ENCODE data around the gene OR52H1.

OR52H1 gene

DNA sequence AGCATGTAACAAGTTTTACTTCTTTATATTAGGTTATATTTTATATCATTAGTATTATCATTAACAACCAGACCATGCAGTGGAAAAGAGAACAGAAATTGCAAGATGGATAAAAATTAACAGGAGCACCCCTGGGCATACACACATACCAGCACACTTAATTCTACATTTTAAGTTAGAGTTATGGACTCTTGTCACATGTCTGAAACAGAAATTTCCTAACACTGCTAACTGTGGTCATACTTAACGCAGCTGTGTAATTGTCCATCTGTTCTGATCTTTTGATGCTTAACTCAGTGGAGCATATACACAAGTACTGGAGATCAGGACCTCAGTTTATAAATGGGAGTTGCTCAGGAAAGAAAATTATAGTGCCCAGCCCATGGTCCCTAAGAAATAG, 358 bp downstream of the OR52H1 start:
- no peaks in the 10 kb centered on the region for H3F3A ChIP-seq (ENCODE audit: low read depth)

DNA sequence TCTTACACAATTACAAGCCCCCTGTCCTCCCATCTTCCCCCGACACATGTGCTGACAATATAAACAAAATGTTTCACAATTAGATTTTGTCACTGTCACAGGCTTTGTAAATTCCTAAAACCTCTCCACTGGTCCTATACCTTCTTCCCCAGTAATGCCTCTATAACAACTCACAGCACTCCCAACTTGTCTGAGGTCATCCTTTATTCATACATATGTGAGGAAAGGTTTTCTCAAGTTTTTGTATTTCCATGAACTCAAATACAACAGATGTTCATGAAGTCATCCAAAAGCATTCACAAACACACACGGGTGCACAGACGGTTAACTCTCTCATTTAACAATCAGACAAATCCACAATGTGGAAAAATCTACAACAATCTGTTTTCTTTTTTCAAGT, 1.9 kb downstream of the OR52H1 start:
- H3K27me3 ChIP-seq (ENCODE audit: insufficient read depth, low read length, poor library complexity, severe bottlenecking) = no peaks in the 10 kb centered on the region
- no peak overlapping the region for H3K4me2 ChIP-seq (ENCODE audit: low read depth, low read length, poor library complexity, severe bottlenecking)
- no peak overlapping the region for H3K9ac ChIP-seq (ENCODE audit: low read depth, low read length, poor library complexity, severe bottlenecking)
- TF ChIP-seq EZH2phosphoT487 (IDR thresholded peaks at IDR 0.05; ENCODE audit: borderline replicate concordance) = no peak
- TF ChIP-seq, protein P1, sequence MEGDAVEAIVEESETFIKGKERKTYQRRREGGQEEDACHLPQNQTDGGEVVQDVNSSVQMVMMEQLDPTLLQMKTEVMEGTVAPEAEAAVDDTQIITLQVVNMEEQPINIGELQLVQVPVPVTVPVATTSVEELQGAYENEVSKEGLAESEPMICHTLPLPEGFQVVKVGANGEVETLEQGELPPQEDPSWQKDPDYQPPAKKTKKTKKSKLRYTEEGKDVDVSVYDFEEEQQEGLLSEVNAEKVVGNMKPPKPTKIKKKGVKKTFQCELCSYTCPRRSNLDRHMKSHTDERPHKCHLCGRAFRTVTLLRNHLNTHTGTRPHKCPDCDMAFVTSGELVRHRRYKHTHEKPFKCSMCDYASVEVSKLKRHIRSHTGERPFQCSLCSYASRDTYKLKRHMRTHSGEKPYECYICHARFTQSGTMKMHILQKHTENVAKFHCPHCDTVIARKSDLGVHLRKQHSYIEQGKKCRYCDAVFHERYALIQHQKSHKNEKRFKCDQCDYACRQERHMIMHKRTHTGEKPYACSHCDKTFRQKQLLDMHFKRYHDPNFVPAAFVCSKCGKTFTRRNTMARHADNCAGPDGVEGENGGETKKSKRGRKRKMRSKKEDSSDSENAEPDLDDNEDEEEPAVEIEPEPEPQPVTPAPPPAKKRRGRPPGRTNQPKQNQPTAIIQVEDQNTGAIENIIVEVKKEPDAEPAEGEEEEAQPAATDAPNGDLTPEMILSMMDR (conservative IDR thresholded peaks at IDR 0.05; ENCODE audit: low read length) = no peak
- no peak overlapping the region for H2AFZ ChIP-seq (ENCODE audit: low read length)
- H3K9me3 ChIP-seq (ENCODE audit: insufficient read depth, low read depth, low read length) = no peaks in the 10 kb centered on the region
- H3K79me2 ChIP-seq (ENCODE audit: insufficient read depth, low read length) = no peaks in the 10 kb centered on the region
- no peaks in the 10 kb centered on the region for H3K9me2 ChIP-seq (replicated peaks; ENCODE audit: low read depth, low read length)
- H3F3A ChIP-seq (ENCODE audit: low read depth) = no peaks in the 10 kb centered on the region
- no peaks in the 10 kb centered on the region for H3K36me3 ChIP-seq (ENCODE audit: insufficient read depth, low read length)
- no peaks in the 10 kb centered on the region for H3K4me1 ChIP-seq (ENCODE audit: insufficient read depth, low read length, poor library complexity, severe bottlenecking)
- H4K20me1 ChIP-seq (ENCODE audit: insufficient read depth, low read length, poor library complexity, severe bottlenecking) = no peaks in the 10 kb centered on the region
- H3K4me3 ChIP-seq (ENCODE audit: low read length, poor library complexity, severe bottlenecking) = no peak overlapping the region

More for the DNA sequence above, 358 bp downstream of the OR52H1 start:
- Histone ChIP-seq H3K27me3 (ENCODE audit: insufficient read depth, low read length, poor library complexity, severe bottlenecking) (no peaks in the 10 kb centered on the region), H3K4me3 (ENCODE audit: low read length, poor library complexity, severe bottlenecking) (no peak overlapping the region), H2AFZ (ENCODE audit: low read length) (no peak overlapping the region), H3K4me2 (ENCODE audit: low read depth, low read length, poor library complexity, severe bottlenecking) (no peak overlapping the region), H3K79me2 (ENCODE audit: insufficient read depth, low read length) (no peaks in the 10 kb centered on the region), H4K20me1 (ENCODE audit: insufficient read depth, low read length, poor library complexity, severe bottlenecking) (no peaks in the 10 kb centered on the region), H3K4me1 (ENCODE audit: insufficient read depth, low read length, poor library complexity, severe bottlenecking) (no peaks in the 10 kb centered on the region), H3K9me3 (ENCODE audit: insufficient read depth, low read depth, low read length) (no peaks in the 10 kb centered on the region), H3K9ac (ENCODE audit: low read depth, low read length, poor library complexity, severe bottlenecking) (no peak overlapping the region), H3K36me3 (ENCODE audit: insufficient read depth, low read length) (no peaks in the 10 kb centered on the region), H3K9me2 (replicated peaks; ENCODE audit: low read depth, low read length) (no peaks in the 10 kb centered on the region)
- TF ChIP-seq, protein P1 (conservative IDR thresholded peaks at IDR 0.05; ENCODE audit: low read length) = no peak
- TF ChIP-seq EZH2phosphoT487 (IDR thresholded peaks at IDR 0.05; ENCODE audit: borderline replicate concordance) = no peak

DNA sequence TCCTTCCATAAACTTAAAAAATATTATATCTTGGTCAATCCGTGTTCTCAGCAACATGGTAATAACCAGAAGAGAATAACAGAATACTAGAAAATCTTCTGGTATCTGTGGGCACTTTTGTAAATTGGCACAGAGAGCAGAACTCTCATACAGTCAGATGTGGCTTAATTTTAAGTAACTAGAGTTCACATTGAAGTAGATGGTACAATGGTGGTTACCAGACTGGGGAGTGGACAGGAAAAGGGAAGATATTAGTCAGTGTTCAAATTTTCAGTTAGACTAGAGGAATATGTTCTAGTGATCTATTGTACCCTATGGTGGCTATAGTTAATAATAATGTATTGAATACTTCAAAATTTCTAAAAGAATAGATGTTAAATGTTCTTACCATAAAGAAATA, 6.9 kb downstream of the OR52H1 start:
- Histone ChIP-seq H3K4me2 (ENCODE audit: low read depth, low read length, poor library complexity, severe bottlenecking) (no peak overlapping the region), H3K9ac (ENCODE audit: low read depth, low read length, poor library complexity, severe bottlenecking) (no peak overlapping the region), H3K4me3 (ENCODE audit: low read length, poor library complexity, severe bottlenecking) (no peak overlapping the region), H3F3A (ENCODE audit: low read depth) (no peaks in the 10 kb centered on the region), H2AFZ (ENCODE audit: low read length) (no peak overlapping the region), H3K4me1 (ENCODE audit: insufficient read depth, low read length, poor library complexity, severe bottlenecking) (no peaks in the 10 kb centered on the region), H3K36me3 (ENCODE audit: insufficient read depth, low read length) (no peaks in the 10 kb centered on the region), H3K9me3 (ENCODE audit: insufficient read depth, low read depth, low read length) (no peaks in the 10 kb centered on the region), H3K9me2 (replicated peaks; ENCODE audit: low read depth, low read length) (no peaks in the 10 kb centered on the region), H3K79me2 (ENCODE audit: insufficient read depth, low read length) (no peaks in the 10 kb centered on the region), H3K27me3 (ENCODE audit: insufficient read depth, low read length, poor library complexity, severe bottlenecking) (no peaks in the 10 kb centered on the region), H4K20me1 (ENCODE audit: insufficient read depth, low read length, poor library complexity, severe bottlenecking) (no peaks in the 10 kb centered on the region)
- TF ChIP-seq, protein P1 (conservative IDR thresholded peaks at IDR 0.05; ENCODE audit: low read length) = no peak
- no peak for TF ChIP-seq EZH2phosphoT487 (IDR thresholded peaks at IDR 0.05; ENCODE audit: borderline replicate concordance)

All from Loucy (cell line).